ENCODE measurements around the gene ZNF346.
"Not testable (repeated sequence)": the region's sequence is repeated elsewhere in the genome, so short reads cannot be mapped to it uniquely, and the experiment has no call there.

The ZNF346 gene

GRCh38 chr5:177010153-177010552, 12.3 kb upstream of the ZNF346 start:
- no peak for DNase-seq (ENCODE audit: low read depth in 2 of 2)

GRCh38 chr5:177015156-177015555, 7.3 kb upstream of the ZNF346 start:
- DNase-seq (ENCODE audit: low read depth in 2 of 2) = no peak

- no peak for DNase-seq (ENCODE audit: low read depth in 2 of 2)
Measured at GRCh38 chr5:177018341-177018740, 4.2 kb upstream of the ZNF346 start.

GRCh38 chr5:177020033-177020432, 2.5 kb upstream of the ZNF346 start:
- no peak for DNase-seq (ENCODE audit: low read depth in 2 of 2)

- DNase-seq (ENCODE audit: low read depth in 2 of 2) = no peak
Measured at GRCh38 chr5:177023303-177023664, 788 bp downstream of the ZNF346 start.

GRCh38 chr5:177024559-177024958, 2.1 kb downstream of the ZNF346 start:
- no peak for DNase-seq (ENCODE audit: low read depth in 2 of 2)

- no peak for DNase-seq (ENCODE audit: low read depth in 2 of 2)
Measured at GRCh38 chr5:177025101-177025601, 2.7 kb downstream of the ZNF346 start.

- DNase-seq (ENCODE audit: low read depth in 2 of 2) = no peak
Measured at GRCh38 chr5:177027665-177028064, 5.2 kb downstream of the ZNF346 start.

- DNase-seq (ENCODE audit: low read depth in 2 of 2) = no peak
Measured at GRCh38 chr5:177029498-177029897, 7.0 kb downstream of the ZNF346 start.

- no peak for DNase-seq (ENCODE audit: low read depth in 2 of 2)
Measured at GRCh38 chr5:177035976-177036375, 13.5 kb downstream of the ZNF346 start.

GRCh38 chr5:177036443-177036842, 13.9 kb downstream of the ZNF346 start:
- no peak for DNase-seq (ENCODE audit: low read depth in 2 of 2)

GRCh38 chr5:177036921-177037320, 14.4 kb downstream of the ZNF346 start:
- DNase-seq (ENCODE audit: low read depth in 2 of 2) = no peak

- no peak for DNase-seq (ENCODE audit: low read depth in 2 of 2)
Measured at GRCh38 chr5:177040814-177041420, 18.4 kb downstream of the ZNF346 start.

- no peak for DNase-seq (ENCODE audit: low read depth in 2 of 2)
Measured at GRCh38 chr5:177041936-177042335, 19.4 kb downstream of the ZNF346 start.

GRCh38 chr5:177043114-177043513, 20.6 kb downstream of the ZNF346 start:
- DNase-seq (ENCODE audit: low read depth in 2 of 2) = no peak

GRCh38 chr5:177043958-177044357, 21.5 kb downstream of the ZNF346 start:
- no peak for DNase-seq (ENCODE audit: low read depth in 2 of 2)

- no peak for DNase-seq (ENCODE audit: low read depth in 2 of 2)
Measured at GRCh38 chr5:177044641-177045040, 22.1 kb downstream of the ZNF346 start.

- DNase-seq (ENCODE audit: low read depth in 2 of 2) = no peak
Measured at GRCh38 chr5:177045631-177046030, 23.1 kb downstream of the ZNF346 start.

GRCh38 chr5:177048531-177048930, 26.0 kb downstream of the ZNF346 start:
- DNase-seq (ENCODE audit: low read depth in 2 of 2) = not testable (repeated sequence)

- DNase-seq (ENCODE audit: low read depth in 2 of 2) = no peak
Measured at GRCh38 chr5:177049285-177049684, 26.8 kb downstream of the ZNF346 start.

GRCh38 chr5:177064500-177065277, 42.2 kb downstream of the ZNF346 start:
- DNase-seq (ENCODE audit: low read depth in 2 of 2) = no peak

- no peak for DNase-seq (ENCODE audit: low read depth in 2 of 2)
Measured at GRCh38 chr5:177065491-177065890, 43.0 kb downstream of the ZNF346 start.

GRCh38 chr5:177066224-177066623, 43.7 kb downstream of the ZNF346 start:
- DNase-seq (ENCODE audit: low read depth in 2 of 2) = no peak
